ELF-1 (cell line): ENCODE data around the gene STN1.

Experiments
- DNase-seq: peaks from one replicate; pipeline ENCODE4 v3.0.0-alpha.2; 2016; ENCODE audit warnings: low read depth, low spot score

Gene STN1

GRCh38 chr10:103918053-103918846, at the start of gene STN1:
TSS of gene STN1 (minus strand) at chr10:103918184. CDS start at chr10:103917594, 590 bp downstream.
- peak; percentile 96 for DNase-seq

DNA sequence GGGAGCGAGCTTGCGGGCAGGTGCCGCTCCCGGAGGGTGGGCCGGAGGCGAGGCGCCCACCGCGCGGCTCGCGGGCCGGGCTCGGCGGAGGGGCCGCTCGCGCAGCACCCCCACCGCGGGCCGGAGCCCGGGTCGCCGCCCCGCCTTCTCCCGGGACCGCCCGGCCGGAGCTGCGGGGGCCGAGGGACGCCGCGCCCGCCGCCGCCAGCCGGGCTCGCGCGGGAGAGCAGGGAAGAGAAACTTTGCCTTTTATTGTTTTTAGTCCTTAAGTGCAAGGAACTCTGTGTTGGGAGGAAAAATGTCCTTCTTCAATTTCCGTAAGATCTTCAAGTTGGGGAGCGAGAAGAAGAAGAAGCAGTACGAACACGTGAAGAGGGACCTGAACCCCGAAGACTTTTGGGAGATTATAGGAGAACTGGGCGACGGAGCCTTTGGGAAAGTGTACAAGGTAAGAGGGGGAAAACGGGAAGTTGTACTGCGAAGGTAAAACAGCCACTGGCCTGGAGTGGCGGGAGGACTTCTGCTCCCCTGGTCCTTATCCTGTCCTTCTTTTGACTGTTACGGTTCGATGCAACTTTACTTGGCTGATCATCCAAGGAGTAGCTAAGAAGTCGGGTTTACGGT, 49.6 kb upstream of the STN1 start:
- peak; percentile 46 for DNase-seq

GRCh38 chr10:103966671-103967447, 48.9 kb upstream of the STN1 start, which contains the start of gene SLK:
TSS of gene SLK (plus strand) at chr10:103967140. CDS start at chr10:103967746, 606 bp downstream.
- peak; percentile 63 for DNase-seq

GRCh38 chr10:103960103-103960502, 42.1 kb upstream of the STN1 start:
- no peak for DNase-seq

- DNase-seq: no peak
These were observed 41.0 kb upstream of the STN1 start for GRCh38 chr10:103958996-103959395.

DNA sequence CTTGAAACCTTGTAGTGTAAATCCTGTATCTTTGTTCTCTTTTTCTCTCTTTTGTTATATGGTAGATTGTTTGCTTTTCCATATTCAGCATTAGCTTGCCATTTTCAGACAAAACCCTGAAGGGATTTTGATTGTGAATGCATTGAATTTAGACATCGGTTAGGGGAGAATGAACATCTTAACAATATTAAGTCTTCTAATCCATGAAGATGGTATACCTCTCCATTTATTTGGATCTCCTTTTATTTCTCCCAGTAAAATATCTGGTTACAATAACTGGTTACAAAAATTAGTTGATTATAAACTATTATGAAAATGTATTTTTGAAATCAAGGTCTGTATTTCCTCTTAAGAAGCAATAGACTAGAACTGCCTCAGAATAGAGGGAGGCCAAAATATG, 36.6 kb upstream of the STN1 start:
- DNase-seq: no peak

DNA sequence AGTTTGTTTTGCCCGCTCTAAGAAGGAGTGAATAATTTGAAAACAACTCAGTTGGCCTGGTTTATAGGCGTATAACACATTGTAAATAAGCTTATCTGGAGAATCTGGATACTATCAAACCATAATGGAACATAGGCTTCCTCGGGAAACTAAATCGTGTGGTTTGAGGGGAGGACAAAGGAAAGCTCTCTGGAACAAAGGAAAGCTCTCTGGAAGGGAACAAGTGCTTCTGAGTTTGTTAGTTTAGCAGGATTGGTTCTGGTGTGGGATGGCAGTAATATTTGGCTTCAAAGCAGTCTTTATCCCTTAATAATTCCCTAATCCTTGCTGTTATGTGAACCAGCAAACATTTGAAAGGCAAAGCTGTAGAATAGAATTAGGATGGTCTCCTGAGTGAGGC, 34.0 kb upstream of the STN1 start:
- no peak for DNase-seq

DNA sequence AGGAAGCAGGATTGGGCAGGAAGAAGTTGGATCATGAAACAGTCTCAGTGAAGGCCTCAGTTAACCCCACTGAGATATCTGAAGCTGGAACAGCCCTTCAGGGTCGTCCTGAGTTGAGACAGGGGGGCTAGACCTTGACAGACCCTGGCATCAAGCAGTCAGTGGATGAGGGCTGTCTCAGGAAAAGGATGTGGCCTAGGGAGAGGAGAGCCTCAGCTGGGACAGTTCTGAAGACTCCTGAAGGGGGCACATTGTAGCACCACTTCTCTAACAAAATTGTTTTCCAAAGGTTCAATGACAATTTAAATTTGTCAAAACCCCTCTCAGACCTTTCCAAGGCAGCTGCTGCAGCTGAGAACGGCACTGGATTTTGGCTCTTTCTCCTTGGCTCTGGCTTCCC, 33.2 kb upstream of the STN1 start:
- DNase-seq: no peak

- no peak for DNase-seq
These were observed 31.7 kb upstream of the STN1 start for GRCh38 chr10:103949728-103950127.

DNA sequence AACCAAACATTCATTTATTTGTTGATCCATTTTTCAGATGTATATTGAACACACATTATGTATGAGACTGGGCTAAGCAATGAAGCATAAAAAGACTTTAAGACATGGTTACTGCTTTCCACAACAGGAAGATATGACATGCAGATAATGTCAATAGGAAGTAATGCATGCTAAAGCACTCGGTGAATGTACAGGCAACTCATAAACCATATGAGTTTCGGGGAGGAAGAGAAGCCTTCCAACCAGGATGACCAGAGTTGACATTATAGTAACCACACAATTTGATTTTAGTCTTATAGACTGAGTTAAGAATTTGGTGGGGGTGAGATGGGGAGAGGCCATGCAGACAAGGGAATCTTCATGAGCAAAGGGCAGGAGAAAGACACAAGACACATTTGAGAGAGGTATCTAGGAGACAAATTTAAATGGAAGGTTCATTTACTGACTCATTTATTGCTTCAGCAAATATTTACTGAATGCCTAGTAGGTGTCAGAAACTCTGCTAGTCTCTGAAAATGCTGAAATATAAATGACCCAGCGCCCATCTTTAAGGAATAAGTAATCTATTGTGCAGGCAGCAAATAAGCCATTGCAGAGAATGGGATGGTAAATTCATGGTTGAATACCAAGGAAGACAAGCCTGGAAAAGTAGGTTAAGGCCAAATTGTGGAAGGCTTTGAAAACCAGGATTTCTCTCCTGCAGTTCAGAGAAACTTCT, 30.0 kb upstream of the STN1 start:
- no peak for DNase-seq

DNA sequence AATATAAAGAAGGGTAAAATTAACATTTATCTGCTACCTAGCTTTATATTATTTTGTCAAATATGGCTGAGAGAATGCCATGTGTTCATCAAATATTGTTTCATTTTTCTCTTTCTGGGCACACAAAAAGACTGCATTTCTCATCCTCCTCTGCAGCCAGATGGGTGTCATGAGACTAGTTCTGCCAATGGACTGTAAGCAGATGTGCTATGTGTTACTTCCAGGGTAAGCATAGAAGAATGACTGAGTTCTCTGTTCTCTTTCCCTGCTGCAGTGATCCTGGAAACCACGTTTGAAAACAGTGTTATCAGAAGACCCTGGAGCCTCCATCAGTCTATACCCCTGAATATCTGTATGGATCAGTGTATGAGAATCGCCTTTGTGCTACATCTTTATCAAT, 24.9 kb upstream of the STN1 start:
- no peak for DNase-seq

DNA sequence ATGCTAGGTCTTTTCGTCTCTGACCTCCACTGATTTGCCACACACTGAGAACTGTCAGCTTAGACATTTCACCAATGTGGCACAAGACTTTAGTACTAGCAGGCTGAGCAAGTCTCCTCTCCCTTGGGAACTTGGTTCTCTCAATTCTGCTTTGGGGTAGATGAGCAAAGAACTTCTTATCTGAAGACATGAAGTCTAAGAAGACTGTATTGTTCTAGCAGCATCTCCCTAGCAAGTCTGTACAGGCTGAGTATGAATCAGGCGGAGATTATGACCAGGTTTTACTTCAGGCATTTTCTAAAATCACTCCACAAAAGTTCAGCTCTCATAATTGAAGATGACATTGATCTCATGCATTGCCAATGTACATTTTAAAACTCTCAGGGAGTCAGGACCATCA, 23.8 kb upstream of the STN1 start:
- DNase-seq: no peak

DNA sequence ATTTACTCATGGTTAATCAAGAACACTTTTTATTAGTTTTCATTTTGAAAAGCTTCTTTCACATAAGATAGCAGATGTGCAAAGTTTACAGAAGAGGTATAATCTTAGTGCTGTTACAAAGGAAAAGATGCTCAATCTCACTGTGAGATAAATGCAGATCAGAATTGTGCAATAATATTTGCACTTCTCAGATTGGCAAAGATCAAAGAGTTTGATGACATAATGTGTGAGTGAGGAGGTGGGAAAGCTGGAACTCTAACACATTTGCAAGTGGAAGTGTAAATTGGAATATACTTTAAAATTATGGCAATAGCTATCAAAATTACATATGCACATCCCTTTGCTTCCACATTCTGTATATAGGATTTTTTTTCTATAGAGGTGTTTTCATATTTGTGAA, 21.5 kb upstream of the STN1 start:
- no peak for DNase-seq

GRCh38 chr10:103936022-103936421, 18.0 kb upstream of the STN1 start:
- DNase-seq: no peak

DNA sequence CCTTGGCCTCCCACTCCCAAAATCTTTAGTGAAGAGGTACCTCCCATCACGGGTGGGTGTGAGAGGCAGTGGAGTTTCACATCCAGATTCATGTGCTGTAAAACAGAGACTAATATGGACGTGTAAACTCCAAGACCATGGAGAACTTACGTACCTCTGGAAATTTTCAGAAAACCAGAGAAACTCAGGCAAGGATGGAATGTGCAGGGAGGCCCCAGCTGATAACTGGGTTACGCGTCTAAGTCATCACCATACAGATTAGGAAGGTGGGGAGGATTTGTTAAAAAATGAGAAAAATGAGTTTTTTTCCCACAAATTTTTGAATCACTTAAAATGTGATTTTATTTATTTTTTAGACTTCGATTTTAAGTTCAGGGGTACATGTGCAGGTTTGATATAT, 16.3 kb upstream of the STN1 start:
- no peak for DNase-seq

DNA sequence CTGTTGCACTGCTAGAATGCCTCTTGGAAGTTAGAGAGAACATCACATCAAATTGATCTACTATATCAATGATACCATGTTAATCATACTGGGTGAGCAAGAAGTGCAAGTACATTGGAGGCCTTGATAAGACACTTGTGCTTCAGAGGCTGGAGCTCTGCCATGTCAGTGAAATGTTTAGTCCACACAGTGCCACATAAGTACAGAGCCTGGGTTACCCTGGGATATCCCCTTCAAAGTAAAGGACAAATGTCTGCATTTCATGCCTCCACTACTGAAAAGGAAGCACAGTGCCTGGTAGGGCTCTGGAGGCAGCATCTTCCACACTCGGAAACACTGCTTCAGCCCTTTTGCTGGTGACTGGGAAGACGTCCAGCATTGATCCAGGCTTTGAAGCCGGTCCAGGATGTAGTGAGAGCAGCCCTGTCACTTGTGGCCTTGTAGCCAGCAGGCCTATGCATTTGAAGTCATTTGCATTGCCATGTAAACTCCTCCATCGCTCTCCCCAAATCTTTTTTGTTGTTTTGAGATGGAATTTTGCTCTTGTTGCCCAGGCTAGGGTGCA, 15.7 kb upstream of the STN1 start:
- DNase-seq: no peak

GRCh38 chr10:103932971-103933370, 15.0 kb upstream of the STN1 start:
- DNase-seq: no peak

DNA sequence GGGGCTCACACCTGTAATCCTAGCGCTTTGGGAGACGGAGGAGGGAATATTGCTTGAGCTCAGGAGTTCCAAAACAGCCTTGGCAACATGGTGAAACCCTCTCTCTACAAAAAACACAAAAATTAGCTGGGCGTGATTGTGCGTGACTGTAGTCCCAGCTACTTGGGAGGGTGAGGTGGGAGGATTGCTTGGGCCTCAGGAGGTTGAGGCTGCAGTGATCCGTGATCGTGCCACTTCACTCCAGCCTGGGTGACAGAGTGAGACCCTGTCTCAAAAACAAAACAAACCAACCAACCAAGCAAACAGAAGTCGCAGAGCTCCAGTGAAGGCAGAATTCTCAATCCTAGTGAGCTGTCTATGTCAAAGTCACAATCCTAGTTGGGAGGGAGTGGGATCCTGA, 14.3 kb upstream of the STN1 start:
- DNase-seq: no peak

DNA sequence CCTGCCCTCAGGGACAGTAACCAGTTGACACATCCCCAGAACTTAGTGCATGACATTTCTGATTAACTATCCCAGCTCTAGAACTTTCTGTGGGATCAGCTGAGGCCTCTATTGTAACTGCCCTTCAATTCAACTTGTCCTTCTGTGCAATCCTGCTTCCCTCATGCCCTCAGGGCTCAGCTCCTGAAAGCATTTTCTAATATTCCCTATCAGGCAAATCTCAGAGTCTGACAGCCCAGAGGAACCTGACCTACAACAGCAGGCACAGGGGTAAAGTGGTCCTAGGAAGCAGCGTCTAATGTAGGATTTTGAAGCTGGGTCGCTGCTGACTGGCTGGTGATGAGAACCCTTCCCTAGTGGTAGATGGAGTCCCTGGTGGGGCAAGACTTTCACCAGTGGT, 13.6 kb upstream of the STN1 start:
- peak; percentile 32 for DNase-seq

DNA sequence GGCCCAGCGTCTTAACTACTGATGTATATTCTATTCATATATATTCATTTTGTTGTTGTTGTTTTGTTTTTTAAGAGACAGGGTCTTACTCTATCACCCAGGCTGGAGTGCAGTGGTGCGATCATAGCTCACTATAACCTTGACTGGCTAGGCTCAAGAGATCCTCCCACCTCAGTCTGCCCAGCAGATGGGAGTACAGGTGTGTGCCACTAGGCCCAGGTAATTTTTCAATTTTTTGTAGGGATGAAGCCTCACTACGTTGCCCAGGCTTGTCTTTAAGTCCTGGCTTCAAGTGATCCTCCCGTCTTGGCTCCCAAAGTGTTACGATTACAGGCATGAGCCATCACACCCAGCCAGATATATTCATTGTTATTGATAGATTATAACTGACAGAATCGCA, 12.9 kb upstream of the STN1 start:
- no peak for DNase-seq

- no peak for DNase-seq
These were observed 12.5 kb upstream of the STN1 start for GRCh38 chr10:103930449-103930848.
